Dermis lymphatic vessel endothelial cell (primary cell): ENCODE data around the gene DENND1C. TPM values are rescaled to one million over a fixed set of nuclear protein-coding genes. Genes with fewer than 3 reads are reported as not detected.

ENCODE experiments used
- total RNA-seq: library from RNA; depleted of rRNA; stranded (reverse); fragments of >200 nt; gene quantifications from 2 replicates; pipeline ENCODE4 v1.2.1, GENCODE V29; 2014

The DENND1C gene, protein sequence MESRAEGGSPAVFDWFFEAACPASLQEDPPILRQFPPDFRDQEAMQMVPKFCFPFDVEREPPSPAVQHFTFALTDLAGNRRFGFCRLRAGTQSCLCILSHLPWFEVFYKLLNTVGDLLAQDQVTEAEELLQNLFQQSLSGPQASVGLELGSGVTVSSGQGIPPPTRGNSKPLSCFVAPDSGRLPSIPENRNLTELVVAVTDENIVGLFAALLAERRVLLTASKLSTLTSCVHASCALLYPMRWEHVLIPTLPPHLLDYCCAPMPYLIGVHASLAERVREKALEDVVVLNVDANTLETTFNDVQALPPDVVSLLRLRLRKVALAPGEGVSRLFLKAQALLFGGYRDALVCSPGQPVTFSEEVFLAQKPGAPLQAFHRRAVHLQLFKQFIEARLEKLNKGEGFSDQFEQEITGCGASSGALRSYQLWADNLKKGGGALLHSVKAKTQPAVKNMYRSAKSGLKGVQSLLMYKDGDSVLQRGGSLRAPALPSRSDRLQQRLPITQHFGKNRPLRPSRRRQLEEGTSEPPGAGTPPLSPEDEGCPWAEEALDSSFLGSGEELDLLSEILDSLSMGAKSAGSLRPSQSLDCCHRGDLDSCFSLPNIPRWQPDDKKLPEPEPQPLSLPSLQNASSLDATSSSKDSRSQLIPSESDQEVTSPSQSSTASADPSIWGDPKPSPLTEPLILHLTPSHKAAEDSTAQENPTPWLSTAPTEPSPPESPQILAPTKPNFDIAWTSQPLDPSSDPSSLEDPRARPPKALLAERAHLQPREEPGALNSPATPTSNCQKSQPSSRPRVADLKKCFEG
- total RNA-seq: not detected in 2 replicates

GRCh38 chr19:6481541-6482342 is at the start of gene DENND1C:
TSS of gene DENND1C (minus strand) at chr19:6481787. CDS start at chr19:6481695, 92 bp downstream.

GRCh38 chr19:6530386-6531162 is 49.0 kb upstream of the DENND1C start, which contains the start of gene TNFSF9:
TSS of gene TNFSF9 (plus strand) at chr19:6531026. CDS start at chr19:6531037, 11 bp downstream.

DNA sequence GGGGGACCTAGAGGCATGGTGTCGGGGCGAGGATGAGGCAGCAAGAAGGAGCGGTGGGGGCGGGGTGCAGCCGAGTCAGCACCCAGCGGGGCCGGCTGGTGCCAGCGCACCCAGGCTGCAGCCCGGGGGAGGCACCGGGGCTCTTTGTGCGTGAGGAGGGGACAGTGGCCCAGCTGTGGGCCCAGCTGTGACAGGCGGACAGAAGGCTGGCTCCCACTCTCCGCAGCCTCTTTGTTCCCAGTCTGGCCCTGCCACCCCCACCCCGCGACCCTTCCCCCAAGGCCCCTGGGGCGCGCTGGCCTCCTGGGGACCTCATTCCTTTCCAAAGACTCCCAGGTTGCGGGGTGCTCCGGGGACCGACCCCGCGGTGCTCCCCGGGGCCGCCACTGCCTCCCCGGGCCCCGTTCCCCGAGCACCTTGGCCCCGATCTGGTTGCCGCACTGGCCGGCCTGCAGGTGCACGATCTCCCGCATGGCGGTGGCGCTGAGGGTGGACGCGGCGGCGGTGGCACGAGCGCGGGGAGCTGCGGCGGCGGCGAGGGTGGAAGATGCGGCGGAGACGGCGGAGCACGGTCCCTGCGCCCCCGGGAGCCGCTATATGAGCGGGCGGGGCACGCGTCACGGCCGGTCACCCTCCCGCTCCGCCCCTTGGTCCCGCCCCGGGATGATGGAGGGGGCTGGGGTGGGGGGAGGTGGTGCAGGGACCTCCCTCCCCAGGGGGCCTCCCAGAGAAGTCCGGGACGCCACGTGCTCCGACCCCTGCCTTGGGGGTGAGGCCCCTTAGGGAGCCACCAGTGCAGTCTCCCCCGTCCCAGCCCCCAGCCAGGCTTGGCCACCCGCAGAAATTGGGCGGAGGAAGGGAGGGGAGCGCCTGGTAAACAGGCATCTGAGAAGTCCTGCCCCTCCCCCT is 20.4 kb upstream of the DENND1C start, which contains the start of gene TUBB4A:
Gene TUBB4A (minus strand): TSS at position 570 of the 909 bp plus-strand sequence. CDS start 97 bp downstream, at position 473.

DNA sequence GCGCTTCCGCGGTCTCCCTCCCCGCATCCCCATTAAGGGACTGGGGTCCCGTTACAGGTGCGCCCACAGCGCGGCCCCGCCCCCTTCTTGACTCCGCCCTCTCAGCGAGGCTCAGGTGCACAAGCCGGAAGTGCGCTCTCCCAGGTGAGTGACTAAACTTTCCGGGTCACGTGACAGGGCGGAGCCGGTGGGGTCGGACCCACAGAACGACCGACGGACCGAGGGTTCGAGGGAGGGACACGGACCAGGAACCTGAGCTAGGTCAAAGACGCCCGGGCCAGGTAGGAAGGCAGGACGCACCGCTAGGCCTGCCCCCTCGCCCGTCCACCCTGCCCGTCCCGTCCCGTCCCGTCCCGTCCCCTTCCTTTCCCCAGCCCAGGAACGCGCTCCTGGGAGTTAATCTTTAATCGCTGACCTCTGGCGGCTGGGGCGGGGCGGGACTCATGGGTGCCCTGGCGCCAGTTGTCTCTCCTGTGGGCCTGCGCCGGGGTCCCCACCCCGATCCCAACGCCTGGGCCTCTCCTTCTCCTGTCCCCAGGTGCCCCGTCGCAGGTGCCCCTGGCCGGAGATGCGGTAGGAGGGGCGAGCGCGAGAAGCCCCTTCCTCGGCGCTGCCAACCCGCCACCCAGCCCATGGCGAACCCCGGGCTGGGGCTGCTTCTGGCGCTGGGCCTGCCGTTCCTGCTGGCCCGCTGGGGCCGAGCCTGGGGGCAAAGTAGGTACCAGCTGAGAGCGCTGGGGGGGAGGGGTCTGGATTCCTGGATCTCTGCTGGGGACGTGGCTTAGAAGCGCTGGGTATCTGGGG is 17.3 kb downstream of the DENND1C start, which contains the start of gene CRB3:
Gene CRB3 (plus strand): TSS at position 202 of the 804 bp plus-strand sequence. CDS start 431 bp downstream, at position 633.

DNA sequence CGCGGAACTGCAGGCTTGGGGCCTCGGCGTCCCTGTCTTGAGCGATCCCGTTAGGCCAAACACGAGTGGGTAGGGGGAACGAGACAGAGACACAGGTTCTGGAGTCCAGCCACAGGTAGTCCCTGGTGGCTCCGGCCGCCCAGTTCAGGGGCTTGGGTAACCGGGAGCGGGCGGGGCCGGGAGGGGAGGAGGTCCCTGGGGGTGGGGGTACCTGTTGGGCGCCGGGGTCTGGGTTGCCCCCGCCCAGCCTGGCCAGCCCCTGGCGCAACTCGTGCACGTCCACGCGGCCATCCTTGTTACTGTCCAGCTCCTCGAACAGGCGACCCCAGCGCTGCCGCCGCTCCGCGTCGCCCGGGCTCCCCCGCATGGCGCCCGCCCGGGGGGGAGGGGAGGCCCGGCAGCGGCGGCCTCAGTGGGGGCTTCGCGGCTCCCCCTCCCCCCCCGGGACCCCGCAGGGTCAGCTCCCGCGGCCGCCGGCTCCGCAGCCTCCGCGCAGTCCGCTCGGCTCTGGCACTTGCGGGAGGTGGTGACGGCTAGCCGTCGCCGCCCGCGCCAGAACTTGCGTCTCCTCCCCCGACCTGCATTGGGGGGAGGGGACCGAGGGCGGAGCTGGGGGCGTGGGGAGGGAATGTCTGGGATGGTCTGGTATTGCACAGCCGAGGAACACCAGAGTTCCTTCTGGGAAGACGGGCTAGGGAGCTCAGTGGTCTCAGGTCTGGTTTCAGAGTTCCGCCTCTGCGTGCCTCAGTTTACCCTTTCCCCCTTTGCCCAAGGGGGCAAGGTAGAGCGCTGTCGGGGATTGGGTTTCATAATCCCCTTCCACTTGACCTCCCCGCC is 22.1 kb downstream of the DENND1C start, which contains the start of gene SLC25A23:
Gene SLC25A23 (minus strand): TSS at position 531 of the 837 bp plus-strand sequence. CDS start 164 bp downstream, at position 367.

GRCh38 chr19:6433663-6434062 is 47.9 kb downstream of the DENND1C start, which contains the start of gene SLC25A41:
TSS of gene SLC25A41 (minus strand) at chr19:6433763. CDS start at chr19:6433693, 70 bp downstream.

GRCh38 chr19:6424195-6424938 is 57.2 kb downstream of the DENND1C start, which contains the start of gene KHSRP:
TSS of gene KHSRP (minus strand) at chr19:6424811. CDS start at chr19:6424701, 110 bp downstream.

Other genes starting within 250 kb of the DENND1C start
- gene MLLT1, start 201.8 kb downstream of the DENND1C start, total RNA-seq: 5.5 and 5.8 TPM in 2 replicates
- gene ACER1, start 148.2 kb downstream of the DENND1C start, total RNA-seq: not detected in 2 replicates
- gene CLPP, start 120.3 kb downstream of the DENND1C start, total RNA-seq: 29.0 and 43.2 TPM in 2 replicates
- gene ALKBH7, start 109.0 kb downstream of the DENND1C start, total RNA-seq: 27.1 and 53.9 TPM in 2 replicates
- 0.86 and 1.2 TPM in 2 replicates for gene PSPN, start 105.9 kb downstream of the DENND1C start, total RNA-seq
- gene GTF2F1, start 88.6 kb downstream of the DENND1C start, total RNA-seq: 40.5 and 54.6 TPM in 2 replicates
- 72.6 and 93.3 TPM in 2 replicates for gene KHSRP, start 57.0 kb downstream of the DENND1C start, total RNA-seq
- not detected in 2 replicates for gene SLC25A41, start 48.0 kb downstream of the DENND1C start, total RNA-seq
- 12.0 and 14.0 TPM in 2 replicates for gene SLC25A23, start 22.0 kb downstream of the DENND1C start, total RNA-seq
- not detected in 2 replicates for gene CRB3, start 17.5 kb downstream of the DENND1C start, total RNA-seq
- gene TUBB4A, start 20.5 kb upstream of the DENND1C start, total RNA-seq: not detected in 2 replicates
- 0.17 and 0.76 TPM in 2 replicates for gene TNFSF9, start 49.2 kb upstream of the DENND1C start, total RNA-seq
- not detected in 2 replicates for gene CD70, start 109.4 kb upstream of the DENND1C start, total RNA-seq
- not detected in 2 replicates for gene TNFSF14, start 188.4 kb upstream of the DENND1C start, total RNA-seq
- 0.33 TPM in 1 of 2 replicates, not detected in the other for gene C3, start 238.9 kb upstream of the DENND1C start, total RNA-seq